IPS-18a (cell line): ENCODE measurements around the gene UGT1A1.
"Not testable (repeated sequence)": the region's sequence is repeated elsewhere in the genome, so short reads cannot be mapped to it uniquely, and the experiment has no call there.

ENCODE experiments used
- H3K27ac ChIP-seq: one replicate; pipeline ENCODE4 v1.5.1; 2013; ENCODE audit warnings: low read length
- H3K27me3 ChIP-seq: one replicate; pipeline ENCODE4 v1.6.1; 2013; ENCODE audit warnings: mild to moderate bottlenecking, low read length; ENCODE audit not compliant: control insufficient read depth, insufficient read depth
- H3K36me3 ChIP-seq: one replicate; pipeline ENCODE4 v1.6.1; 2013; ENCODE audit warnings: low read depth, low read length; ENCODE audit not compliant: control insufficient read depth
- H3K4me1 ChIP-seq: one replicate; pipeline ENCODE4 v1.6.1; 2013; ENCODE audit warnings: low read depth, low read length; ENCODE audit not compliant: control insufficient read depth
- H3K4me3 ChIP-seq: one replicate; pipeline ENCODE4 v1.5.1; 2013; ENCODE audit warnings: low read length
- H3K9ac ChIP-seq: one replicate; pipeline ENCODE4 v1.6.1; 2013; ENCODE audit warnings: mild to moderate bottlenecking, low read length, moderate library complexity
- H3K9me3 ChIP-seq: one replicate; pipeline ENCODE4 v1.6.1; 2013; ENCODE audit warnings: low read depth, low read length; ENCODE audit not compliant: control insufficient read depth

Gene UGT1A1

DNA sequence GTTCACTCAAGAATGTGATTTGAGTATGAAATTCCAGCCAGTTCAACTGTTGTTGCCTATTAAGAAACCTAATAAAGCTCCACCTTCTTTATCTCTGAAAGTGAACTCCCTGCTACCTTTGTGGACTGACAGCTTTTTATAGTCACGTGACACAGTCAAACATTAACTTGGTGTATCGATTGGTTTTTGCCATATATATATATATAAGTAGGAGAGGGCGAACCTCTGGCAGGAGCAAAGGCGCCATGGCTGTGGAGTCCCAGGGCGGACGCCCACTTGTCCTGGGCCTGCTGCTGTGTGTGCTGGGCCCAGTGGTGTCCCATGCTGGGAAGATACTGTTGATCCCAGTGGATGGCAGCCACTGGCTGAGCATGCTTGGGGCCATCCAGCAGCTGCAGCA is at the start of gene UGT1A1:
Gene UGT1A1 (plus strand): TSS at position 228 of the 400 bp plus-strand sequence. CDS start 18 bp downstream, at position 246.
- Histone ChIP-seq H3K36me3 (no peaks in the 10 kb centered on the region), H3K4me3 (no peak within 1 kb of the TSS), H3K9ac (no peak within 1 kb of the TSS), H3K27me3 (no peaks in the 10 kb centered on the region), H3K27ac (no peak within 1 kb of the TSS), H3K9me3 (no peaks in the 10 kb centered on the region), H3K4me1 (no peaks in the 10 kb centered on the region)

DNA sequence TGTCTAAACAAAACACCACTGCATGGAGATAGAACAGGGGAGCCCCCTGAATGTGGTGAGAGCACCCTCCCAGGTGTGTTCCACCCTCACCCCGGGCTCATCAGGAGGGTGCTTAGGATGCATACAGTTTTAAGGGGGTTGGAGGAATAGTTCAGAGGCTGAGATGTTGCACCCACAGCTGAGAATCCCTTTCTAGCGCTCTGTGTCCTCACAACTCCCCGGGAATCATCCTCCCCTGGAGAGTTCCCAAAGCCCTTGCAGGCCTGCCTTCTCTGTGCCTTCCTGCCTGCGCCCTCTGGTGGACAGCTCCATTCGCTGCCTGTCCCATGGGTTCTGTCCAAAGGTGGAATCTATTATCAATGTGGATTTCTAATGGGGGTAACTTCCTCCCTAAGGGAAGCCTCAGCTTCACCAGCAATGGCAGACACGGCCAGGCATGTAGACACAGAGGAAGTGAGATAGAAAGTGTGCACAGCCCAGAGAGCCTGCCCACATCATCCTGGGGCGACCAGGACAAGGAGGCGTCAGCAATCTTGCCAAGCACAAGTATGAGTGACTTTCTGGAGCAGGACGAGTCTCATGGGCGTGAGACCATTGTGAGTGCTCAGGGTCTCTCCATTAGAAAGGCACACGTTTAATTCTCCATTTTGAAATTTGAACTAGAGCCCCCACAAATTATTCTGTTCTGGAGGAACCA is 48.6 kb upstream of the UGT1A1 start:
- H3K27me3 ChIP-seq: no peaks in the 10 kb centered on the region
- H3K36me3 ChIP-seq: no peaks in the 10 kb centered on the region
- H3K4me1 ChIP-seq: no peaks in the 10 kb centered on the region
- no peaks in the 10 kb centered on the region for H3K9me3 ChIP-seq
- no peak overlapping the region for H3K27ac ChIP-seq
- no peak overlapping the region for H3K9ac ChIP-seq
- no peak overlapping the region for H3K4me3 ChIP-seq

GRCh38 chr2:233712611-233713261 is 47.3 kb upstream of the UGT1A1 start, which contains the start of gene UGT1A5:
Gene UGT1A5 (plus strand): TSS chr2:233712907. CDS start chr2:233712992, 85 bp downstream.
- Histone ChIP-seq H3K36me3 (no peaks in the 10 kb centered on the region), H3K4me1 (no peaks in the 10 kb centered on the region), H3K27ac (no peak within 1 kb of the TSS), H3K4me3 (no peak within 1 kb of the TSS), H3K27me3 (no peaks in the 10 kb centered on the region), H3K9ac (no peak within 1 kb of the TSS), H3K9me3 (no peaks in the 10 kb centered on the region)

DNA sequence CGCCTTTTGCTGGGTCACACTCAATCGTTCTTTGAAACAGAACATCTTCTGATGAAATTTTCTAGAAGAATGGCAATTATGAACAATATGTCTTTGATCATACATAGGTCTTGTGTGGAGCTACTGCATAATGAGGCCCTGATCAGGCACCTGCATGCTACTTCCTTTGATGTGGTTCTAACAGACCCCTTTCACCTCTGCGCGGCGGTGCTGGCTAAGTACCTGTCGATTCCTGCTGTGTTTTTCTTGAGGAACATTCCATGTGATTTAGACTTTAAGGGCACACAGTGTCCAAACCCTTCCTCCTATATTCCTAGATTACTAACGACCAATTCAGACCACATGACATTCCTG is 46.8 kb upstream of the UGT1A1 start:
- Histone ChIP-seq H3K9me3 (no peaks in the 10 kb centered on the region), H3K27me3 (no peaks in the 10 kb centered on the region), H3K36me3 (no peaks in the 10 kb centered on the region), H3K9ac (no peak overlapping the region), H3K4me3 (no peak overlapping the region), H3K4me1 (no peaks in the 10 kb centered on the region), H3K27ac (no peak overlapping the region)

DNA sequence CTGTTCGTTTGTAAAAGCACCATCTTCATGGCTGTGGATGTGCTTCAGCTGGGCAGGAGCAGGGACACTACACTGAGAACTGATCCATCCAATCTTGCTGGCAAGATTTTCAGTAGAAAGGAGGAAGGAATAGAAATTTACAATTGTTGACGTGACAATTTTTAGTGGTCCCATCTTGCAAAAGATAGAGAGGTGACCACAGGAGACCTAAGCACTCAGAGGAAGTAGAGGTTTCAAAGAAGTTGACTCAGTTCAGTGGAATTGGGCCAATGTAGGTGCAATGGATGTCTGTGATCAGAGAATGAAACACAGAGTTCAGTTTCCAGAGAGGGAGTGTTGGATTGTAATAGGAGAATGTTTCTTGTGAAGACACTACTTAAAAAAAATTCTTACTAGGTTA is 45.9 kb upstream of the UGT1A1 start:
- no peaks in the 10 kb centered on the region for H3K4me1 ChIP-seq
- no peaks in the 10 kb centered on the region for H3K9me3 ChIP-seq
- H3K9ac ChIP-seq: no peak overlapping the region
- no peak overlapping the region for H3K27ac ChIP-seq
- no peaks in the 10 kb centered on the region for H3K36me3 ChIP-seq
- no peaks in the 10 kb centered on the region for H3K27me3 ChIP-seq
- H3K4me3 ChIP-seq: no peak overlapping the region

DNA sequence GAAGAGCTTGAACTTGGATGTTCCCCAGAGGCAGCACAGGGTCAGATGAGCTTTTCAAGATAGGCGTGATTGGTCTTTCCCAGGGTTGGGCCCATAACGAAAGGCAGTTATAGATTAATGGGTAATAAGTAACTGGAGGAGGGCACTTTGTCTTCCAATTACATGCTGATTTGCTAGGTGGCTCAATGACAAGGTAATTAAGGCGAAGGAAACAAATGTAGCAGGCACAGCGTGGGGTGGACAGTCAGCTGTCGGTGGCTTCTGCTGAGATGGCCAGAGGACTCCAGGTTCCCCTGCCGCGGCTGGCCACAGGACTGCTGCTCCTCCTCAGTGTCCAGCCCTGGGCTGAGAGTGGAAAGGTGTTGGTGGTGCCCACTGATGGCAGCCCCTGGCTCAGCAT is 41.5 kb upstream of the UGT1A1 start, which contains the start of gene UGT1A4:
Gene UGT1A4 (plus strand): TSS at position 185 of the 400 bp plus-strand sequence. CDS start 85 bp downstream, at position 270.
- H3K9ac ChIP-seq: no peak within 1 kb of the TSS
- no peaks in the 10 kb centered on the region for H3K4me1 ChIP-seq
- no peak within 1 kb of the TSS for H3K27ac ChIP-seq
- no peak within 1 kb of the TSS for H3K4me3 ChIP-seq
- no peaks in the 10 kb centered on the region for H3K36me3 ChIP-seq
- no peaks in the 10 kb centered on the region for H3K27me3 ChIP-seq
- H3K9me3 ChIP-seq: no peaks in the 10 kb centered on the region

DNA sequence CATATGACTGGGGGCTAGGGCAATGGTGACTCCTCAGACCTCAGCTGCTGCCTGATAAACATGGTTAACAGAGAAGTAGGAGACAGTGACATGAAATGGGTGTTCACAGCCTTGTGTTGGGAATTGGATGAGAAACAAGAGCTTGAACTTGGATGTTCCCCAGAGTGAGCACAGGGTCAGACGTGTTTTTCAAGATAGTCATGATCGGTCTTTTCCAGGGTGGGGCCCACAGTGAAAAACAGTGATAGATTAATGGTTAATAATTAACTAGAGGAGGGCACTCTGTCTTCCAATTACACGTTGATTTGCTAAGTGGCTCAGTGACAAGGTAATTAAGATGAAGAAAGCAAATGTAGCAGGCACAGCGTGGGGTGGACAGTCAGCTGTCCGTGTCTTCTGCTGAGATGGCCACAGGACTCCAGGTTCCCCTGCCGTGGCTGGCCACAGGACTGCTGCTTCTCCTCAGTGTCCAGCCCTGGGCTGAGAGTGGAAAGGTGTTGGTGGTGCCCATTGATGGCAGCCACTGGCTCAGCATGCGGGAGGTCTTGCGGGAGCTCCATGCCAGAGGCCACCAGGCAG is 31.3 kb upstream of the UGT1A1 start, which contains the start of gene UGT1A3:
Gene UGT1A3 (plus strand): TSS at position 320 of the 579 bp plus-strand sequence. CDS start 85 bp downstream, at position 405.
- H3K4me1 ChIP-seq: no peaks in the 10 kb centered on the region
- H3K4me3 ChIP-seq: no peak within 1 kb of the TSS
- H3K27ac ChIP-seq: no peak within 1 kb of the TSS
- no peaks in the 10 kb centered on the region for H3K9me3 ChIP-seq
- H3K27me3 ChIP-seq: no peaks in the 10 kb centered on the region
- H3K9ac ChIP-seq: no peak within 1 kb of the TSS
- H3K36me3 ChIP-seq: no peaks in the 10 kb centered on the region

DNA sequence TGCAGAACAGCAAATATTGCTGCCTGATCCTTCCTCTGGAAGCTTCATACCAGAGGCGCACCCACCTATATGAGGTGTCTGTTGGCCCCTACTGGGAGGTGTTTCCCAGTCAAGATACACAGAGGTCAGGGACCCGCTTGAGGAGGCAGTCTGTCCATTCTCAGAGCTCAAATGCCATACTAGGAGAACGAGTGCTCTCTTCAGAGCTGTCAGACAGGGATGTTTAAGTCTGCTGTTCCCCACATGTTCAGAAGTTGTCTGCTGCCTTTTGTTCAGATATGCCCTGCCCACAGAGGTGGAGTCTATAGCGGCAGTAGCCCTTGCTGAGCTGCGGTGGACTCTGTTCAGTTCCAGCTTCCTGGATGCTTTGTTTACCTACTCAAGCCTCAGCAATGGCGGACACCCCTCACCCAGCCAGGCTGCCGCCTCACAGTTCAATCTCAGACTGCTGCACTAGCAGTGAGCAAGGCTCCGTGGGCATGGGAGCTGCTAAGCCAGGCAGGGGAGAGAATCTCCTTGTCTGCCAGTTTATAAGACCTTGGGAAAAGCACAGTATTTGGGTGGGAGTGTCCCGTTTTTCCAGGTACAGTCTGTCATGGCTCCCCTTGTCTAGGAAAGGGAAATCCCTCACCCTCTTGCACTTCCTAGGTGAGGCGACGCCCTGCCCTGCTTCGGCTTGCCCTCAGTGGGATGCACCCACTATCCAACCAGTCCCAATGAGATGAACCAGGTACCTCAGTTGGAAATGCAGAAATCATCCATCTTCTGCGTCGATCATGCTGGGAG is 23.0 kb upstream of the UGT1A1 start:
- H3K27me3 ChIP-seq, H3K4me1 ChIP-seq, H3K36me3 ChIP-seq, H3K9me3 ChIP-seq, H3K9ac ChIP-seq, H3K4me3 ChIP-seq, H3K27ac ChIP-seq: not testable (repeated sequence)

DNA sequence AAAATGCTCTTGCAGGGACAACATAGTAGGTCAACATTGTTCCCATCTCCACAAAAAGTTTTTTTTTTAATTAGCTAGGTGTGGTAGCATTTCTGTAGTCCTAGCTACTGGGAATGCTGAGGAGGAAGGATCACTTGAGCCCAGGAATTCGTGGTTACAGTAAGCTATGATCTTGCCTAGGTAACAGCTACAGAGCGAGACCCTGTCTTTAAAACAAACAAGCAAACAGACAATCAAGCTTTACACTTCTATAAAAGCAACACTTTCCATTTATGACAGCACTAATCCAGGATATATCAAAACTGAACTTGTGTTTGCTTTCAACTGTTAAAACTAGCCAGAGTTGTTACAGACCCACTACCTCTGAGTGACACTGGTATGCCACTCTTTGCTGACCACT is 19.2 kb upstream of the UGT1A1 start:
- no peaks in the 10 kb centered on the region for H3K9me3 ChIP-seq
- no peaks in the 10 kb centered on the region for H3K27me3 ChIP-seq
- no peaks in the 10 kb centered on the region for H3K4me1 ChIP-seq
- H3K36me3 ChIP-seq: no peaks in the 10 kb centered on the region
- H3K9ac ChIP-seq: no peak overlapping the region
- H3K27ac ChIP-seq: no peak overlapping the region
- H3K4me3 ChIP-seq: no peak overlapping the region

GRCh38 chr2:233743464-233744259 is 16.4 kb upstream of the UGT1A1 start:
- Histone ChIP-seq H3K27ac (no peak overlapping the region), H3K4me1 (no peaks in the 10 kb centered on the region), H3K4me3 (no peak overlapping the region), H3K9me3 (no peaks in the 10 kb centered on the region), H3K36me3 (no peaks in the 10 kb centered on the region), H3K9ac (no peak overlapping the region), H3K27me3 (no peaks in the 10 kb centered on the region)
